H7 (cell line): ENCODE results near the gene DTX2. TPM values are rescaled to one million over a fixed set of nuclear protein-coding genes. Genes with fewer than 3 reads are reported as not detected.
"Not testable (repeated sequence)": the region's sequence is repeated elsewhere in the genome, so short reads cannot be mapped to it uniquely, and the experiment has no call there.

ENCODE experiments used
- DNase-seq: peaks from one replicate; pipeline ENCODE4 v3.0.0; 2012
- H3K27me3 ChIP-seq: 2 replicates; pipeline ENCODE4 v1.6.0; 2011; ENCODE audit warnings: mild to moderate bottlenecking, low read length; ENCODE audit not compliant: control insufficient read depth, insufficient read depth
- H3K36me3 ChIP-seq: replicated peaks from 2 replicates; pipeline ENCODE4 v1.5.1; 2011; ENCODE audit warnings: low read length; ENCODE audit not compliant: control insufficient read depth, insufficient read depth
- H3K4me3 ChIP-seq: 2 replicates; pipeline ENCODE4 v1.5.1; 2011; ENCODE audit warnings: low read depth, mild to moderate bottlenecking, control low read depth, low read length, moderate library complexity; ENCODE audit not compliant: insufficient read depth
- total RNA-seq: library from RNA; depleted of rRNA; stranded (reverse); fragments of >200 nt; shearing (Covaris generic); gene quantifications from 2 replicates; pipeline ENCODE4 v1.2.3, GENCODE V29; 2014; rRNA removed

DTX2 gene
- total RNA-seq = 31.3 and 38.0 TPM in 2 replicates

GRCh38 chr7:76461464-76462101 is at the start of gene DTX2:
DTX2 (plus strand) TSS chr7:76461709; CDS start chr7:76480510, 18,801 bp downstream.
- not testable (repeated sequence) for H3K36me3 ChIP-seq, H3K27me3 ChIP-seq, DNase-seq
- H3K4me3 ChIP-seq = peak within 1 kb of the TSS; percentile 37

- no peak for DNase-seq
- no peaks in the 10 kb centered on the region for H3K27me3 ChIP-seq
- H3K4me3 ChIP-seq = no peak overlapping the region
- no peaks in the 10 kb centered on the region for H3K36me3 ChIP-seq
Measured at GRCh38 chr7:76412249-76412648, 49.3 kb upstream of the DTX2 start.

GRCh38 chr7:76417654-76418310 is 43.7 kb upstream of the DTX2 start:
- DNase-seq, H3K36me3 ChIP-seq, H3K27me3 ChIP-seq, H3K4me3 ChIP-seq: not testable (repeated sequence)

- H3K36me3 ChIP-seq, H3K4me3 ChIP-seq, H3K27me3 ChIP-seq, DNase-seq: not testable (repeated sequence)
Measured at GRCh38 chr7:76421097-76421496, 40.4 kb upstream of the DTX2 start.

GRCh38 chr7:76423666-76424412 is 37.7 kb upstream of the DTX2 start:
- DNase-seq = peak; percentile 52
- H3K4me3 ChIP-seq = no peak overlapping the region
- no peaks in the 10 kb centered on the region for H3K36me3 ChIP-seq
- no peaks in the 10 kb centered on the region for H3K27me3 ChIP-seq

GRCh38 chr7:76424413-76425111 is 36.9 kb upstream of the DTX2 start, which contains the start of gene ZP3:
ZP3 (plus strand) TSS chr7:76424950; CDS start chr7:76424965, 15 bp downstream.
- DNase-seq = peak; percentile 26
- Histone ChIP-seq H3K36me3 (no peaks in the 10 kb centered on the region), H3K4me3 (no peak within 1 kb of the TSS), H3K27me3 (no peaks in the 10 kb centered on the region)

GRCh38 chr7:76425156-76425555 is 36.4 kb upstream of the DTX2 start:
- Histone ChIP-seq H3K4me3 (no peak overlapping the region), H3K36me3 (no peaks in the 10 kb centered on the region), H3K27me3 (no peaks in the 10 kb centered on the region)
- DNase-seq = no peak

- not testable (repeated sequence) for H3K4me3 ChIP-seq, H3K36me3 ChIP-seq, H3K27me3 ChIP-seq, DNase-seq
Measured at GRCh38 chr7:76425558-76425957, 36.0 kb upstream of the DTX2 start.

GRCh38 chr7:76426246-76426645 is 35.3 kb upstream of the DTX2 start:
- peak; percentile 24 for DNase-seq
- H3K4me3 ChIP-seq = no peak overlapping the region
- no peaks in the 10 kb centered on the region for H3K36me3 ChIP-seq
- no peaks in the 10 kb centered on the region for H3K27me3 ChIP-seq

GRCh38 chr7:76427635-76428034 is 33.9 kb upstream of the DTX2 start:
- no peaks in the 10 kb centered on the region for H3K27me3 ChIP-seq
- H3K36me3 ChIP-seq = no peaks in the 10 kb centered on the region
- no peak for DNase-seq
- H3K4me3 ChIP-seq = no peak overlapping the region

GRCh38 chr7:76428149-76428823 is 33.2 kb upstream of the DTX2 start:
- Histone ChIP-seq H3K27me3 (no peaks in the 10 kb centered on the region), H3K36me3 (no peaks in the 10 kb centered on the region), H3K4me3 (no peak overlapping the region)
- peak; percentile 35 for DNase-seq

GRCh38 chr7:76428868-76429805 is 32.4 kb upstream of the DTX2 start:
- H3K36me3 ChIP-seq = no peaks in the 10 kb centered on the region
- no peak for DNase-seq
- no peaks in the 10 kb centered on the region for H3K27me3 ChIP-seq
- H3K4me3 ChIP-seq = no peak overlapping the region

- Histone ChIP-seq H3K36me3 (no peaks in the 10 kb centered on the region), H3K4me3 (no peak overlapping the region), H3K27me3 (no peaks in the 10 kb centered on the region)
- no peak for DNase-seq
Measured at GRCh38 chr7:76430211-76430610, 31.3 kb upstream of the DTX2 start.
